Measurements from ENCODE around the gene RIF1. TPM values are rescaled to one million over a fixed set of nuclear protein-coding genes. Genes with fewer than 3 reads are reported as not detected.

Gene RIF1
- total and polyA plus RNA-seq, 2 experiments from 2014 or later, result 13.7 to 24.9 TPM

GRCh38 chr2:151490276-151490675 lies 80.6 kb downstream of the RIF1 start:
- TF ChIP-seq CTCF (IDR thresholded peaks at IDR 0.05; ENCODE audit: low read depth, low read length), result no peak
- no peak for DNase-seq (ENCODE audit: low read depth in 1 of 2, low spot score in 1 of 2)
- Histone ChIP-seq H3K36me3 (no peaks in the 10 kb centered on the region), H3K4me1 (ENCODE audit: low read depth) (no peaks in the 10 kb centered on the region), H3K27ac (no peak overlapping the region), H3K9me3 (ENCODE audit: low read depth) (no peaks in the 10 kb centered on the region), H3K4me3 (no peak overlapping the region), H3K27me3 (no peaks in the 10 kb centered on the region)

- Histone ChIP-seq H3K4me3 (no peak overlapping the region), H3K4me1 (ENCODE audit: low read depth) (no peaks in the 10 kb centered on the region), H3K27ac (no peak overlapping the region), H3K36me3 (no peaks in the 10 kb centered on the region), H3K27me3 (no peaks in the 10 kb centered on the region), H3K9me3 (ENCODE audit: low read depth) (no peaks in the 10 kb centered on the region)
- no peak for DNase-seq (ENCODE audit: low read depth in 1 of 2, low spot score in 1 of 2)
- no peak for TF ChIP-seq CTCF (IDR thresholded peaks at IDR 0.05; ENCODE audit: low read depth, low read length)
Observed at GRCh38 chr2:151491496-151491895, 81.8 kb downstream of the RIF1 start.

- Histone ChIP-seq H3K27me3 (no peaks in the 10 kb centered on the region), H3K4me1 (ENCODE audit: low read depth) (no peaks in the 10 kb centered on the region), H3K27ac (no peak overlapping the region), H3K9me3 (ENCODE audit: low read depth) (no peaks in the 10 kb centered on the region), H3K36me3 (no peaks in the 10 kb centered on the region), H3K4me3 (no peak overlapping the region)
- no peak for DNase-seq (ENCODE audit: low read depth in 1 of 2, low spot score in 1 of 2)
- TF ChIP-seq CTCF (IDR thresholded peaks at IDR 0.05; ENCODE audit: low read depth, low read length), result no peak
Observed at GRCh38 chr2:151498178-151498577, 88.5 kb downstream of the RIF1 start.

GRCh38 chr2:151506170-151506569 lies 96.5 kb downstream of the RIF1 start:
- H3K9me3 ChIP-seq (ENCODE audit: low read depth), result no peaks in the 10 kb centered on the region
- no peaks in the 10 kb centered on the region for H3K27me3 ChIP-seq
- no peak overlapping the region for H3K4me3 ChIP-seq
- no peaks in the 10 kb centered on the region for H3K4me1 ChIP-seq (ENCODE audit: low read depth)
- no peak for DNase-seq (ENCODE audit: low read depth in 1 of 2, low spot score in 1 of 2)
- TF ChIP-seq CTCF (IDR thresholded peaks at IDR 0.05; ENCODE audit: low read depth, low read length), result no peak
- no peak overlapping the region for H3K27ac ChIP-seq
- no peaks in the 10 kb centered on the region for H3K36me3 ChIP-seq

- no peaks in the 10 kb centered on the region for H3K9me3 ChIP-seq (ENCODE audit: low read depth)
- no peaks in the 10 kb centered on the region for H3K27me3 ChIP-seq
- TF ChIP-seq CTCF (IDR thresholded peaks at IDR 0.05; ENCODE audit: low read depth, low read length), result no peak
- no peaks in the 10 kb centered on the region for H3K36me3 ChIP-seq
- no peak overlapping the region for H3K4me3 ChIP-seq
- no peak overlapping the region for H3K27ac ChIP-seq
- no peak for DNase-seq (ENCODE audit: low read depth in 1 of 2, low spot score in 1 of 2)
- H3K4me1 ChIP-seq (ENCODE audit: low read depth), result no peaks in the 10 kb centered on the region
Observed at GRCh38 chr2:151508519-151508918, 98.8 kb downstream of the RIF1 start.

- peak in 1 of 2 donors; percentile 6 for DNase-seq (ENCODE audit: low read depth in 1 of 2, low spot score in 1 of 2)
- H3K4me3 ChIP-seq, result no peak overlapping the region
- no peaks in the 10 kb centered on the region for H3K9me3 ChIP-seq (ENCODE audit: low read depth)
- no peak overlapping the region for H3K27ac ChIP-seq
- no peaks in the 10 kb centered on the region for H3K4me1 ChIP-seq (ENCODE audit: low read depth)
- no peak for TF ChIP-seq CTCF (IDR thresholded peaks at IDR 0.05; ENCODE audit: low read depth, low read length)
- no peaks in the 10 kb centered on the region for H3K36me3 ChIP-seq
- no peaks in the 10 kb centered on the region for H3K27me3 ChIP-seq
Observed at GRCh38 chr2:151518802-151519201, 109.1 kb downstream of the RIF1 start.

Data from cardiac muscle cell (in vitro differentiated cells and primary cell).